Parathyroid adenoma (tissue), 2 donors: ENCODE results near the gene IL21R.

Source experiments
- H2AFZ ChIP-seq: fragments of 300-600 bp; sonication (generic); one replicate; pipeline ENCODE4 v1.7.0; 2017; ENCODE audit warnings: antibody characterized with exemption, mild to moderate bottlenecking
- H3K27ac ChIP-seq: fragments of 300-600 bp; sonication (generic); one replicate; pipeline ENCODE4 v1.7.0; 2017
- H3K27me3 ChIP-seq: fragments of 300-600 bp; sonication (generic); one replicate; pipeline ENCODE4 v1.7.0; 2017; ENCODE audit warnings: low read length; ENCODE audit not compliant: control insufficient read depth, insufficient read depth
- H3K36me3 ChIP-seq: fragments of 300-600 bp; sonication (generic); one replicate; pipeline ENCODE4 v1.7.0; 2017; ENCODE audit warnings: low read length; ENCODE audit not compliant: control insufficient read depth, insufficient read depth
- H3K4me1 ChIP-seq: fragments of 300-600 bp; sonication (generic); one replicate; pipeline ENCODE4 v1.7.0; 2017; ENCODE audit warnings: control low read depth
- H3K4me2 ChIP-seq: fragments of 300-600 bp; sonication (generic); one replicate; pipeline ENCODE4 v1.7.0; 2017; ENCODE audit warnings: low read length
- H3K4me3 ChIP-seq: fragments of 300-600 bp; sonication (generic); one replicate; pipeline ENCODE4 v1.7.0; 2017; ENCODE audit warnings: low read depth, low read length
- H3K79me2 ChIP-seq: fragments of 300-600 bp; sonication (generic); one replicate; pipeline ENCODE4 v1.7.0; 2017; ENCODE audit warnings: control low read depth
- H3K9ac ChIP-seq: fragments of 300-600 bp; sonication (generic); one replicate; pipeline ENCODE4 v1.7.0; 2017; ENCODE audit warnings: mild to moderate bottlenecking
- H3K9me3 ChIP-seq: fragments of 300-600 bp; sonication (generic); one replicate; pipeline ENCODE4 v1.7.0; 2017; ENCODE audit warnings: low read length; ENCODE audit not compliant: control insufficient read depth
- TF ChIP-seq, protein P1 (sequence below): fragments of 300-600 bp; sonication (generic); IDR thresholded peaks from one replicate; pipeline ENCODE4 v1.7.0; 2017; ENCODE audit warnings: antibody characterized with exemption, mild to moderate bottlenecking
- donor health status: primary hyperparathyroidism.

The IL21R gene

DNA sequence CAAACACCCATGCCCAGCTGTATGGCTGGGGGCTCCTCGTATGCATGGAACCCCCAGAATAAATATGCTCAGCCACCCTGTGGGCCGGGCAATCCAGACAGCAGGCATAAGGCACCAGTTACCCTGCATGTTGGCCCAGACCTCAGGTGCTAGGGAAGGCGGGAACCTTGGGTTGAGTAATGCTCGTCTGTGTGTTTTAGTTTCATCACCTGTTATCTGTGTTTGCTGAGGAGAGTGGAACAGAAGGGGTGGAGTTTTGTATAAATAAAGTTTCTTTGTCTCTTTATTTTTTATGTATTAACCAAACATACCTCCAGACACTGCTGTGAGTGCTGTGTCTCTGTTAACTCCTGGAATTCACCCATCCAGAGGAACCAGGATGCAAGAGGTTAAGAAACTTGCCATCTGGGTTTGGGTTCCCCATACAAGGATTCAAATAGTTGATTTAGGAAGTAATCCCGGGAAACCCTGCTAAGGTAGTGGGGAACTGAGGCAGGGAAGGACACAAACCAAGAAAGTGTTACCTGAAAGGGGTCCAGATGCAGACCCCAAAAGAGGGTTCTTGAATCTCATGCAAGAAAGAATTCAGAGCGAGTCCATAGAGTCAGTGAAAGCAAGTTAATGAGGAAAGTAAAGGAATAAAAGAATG lies 37.4 kb upstream of the IL21R start:
- H3K27ac ChIP-seq: no peak overlapping the region
- no peak overlapping the region for H2AFZ ChIP-seq
- H3K27me3 ChIP-seq: no peaks in the 10 kb centered on the region
- H3K36me3 ChIP-seq: no peaks in the 10 kb centered on the region
- H3K4me2 ChIP-seq: no peak overlapping the region
- H3K9me3 ChIP-seq: no peaks in the 10 kb centered on the region
- peaks cover 2% of the 10 kb centered on the region for H3K4me1 ChIP-seq
- H3K4me3 ChIP-seq: no peak overlapping the region
- TF ChIP-seq, protein P1, sequence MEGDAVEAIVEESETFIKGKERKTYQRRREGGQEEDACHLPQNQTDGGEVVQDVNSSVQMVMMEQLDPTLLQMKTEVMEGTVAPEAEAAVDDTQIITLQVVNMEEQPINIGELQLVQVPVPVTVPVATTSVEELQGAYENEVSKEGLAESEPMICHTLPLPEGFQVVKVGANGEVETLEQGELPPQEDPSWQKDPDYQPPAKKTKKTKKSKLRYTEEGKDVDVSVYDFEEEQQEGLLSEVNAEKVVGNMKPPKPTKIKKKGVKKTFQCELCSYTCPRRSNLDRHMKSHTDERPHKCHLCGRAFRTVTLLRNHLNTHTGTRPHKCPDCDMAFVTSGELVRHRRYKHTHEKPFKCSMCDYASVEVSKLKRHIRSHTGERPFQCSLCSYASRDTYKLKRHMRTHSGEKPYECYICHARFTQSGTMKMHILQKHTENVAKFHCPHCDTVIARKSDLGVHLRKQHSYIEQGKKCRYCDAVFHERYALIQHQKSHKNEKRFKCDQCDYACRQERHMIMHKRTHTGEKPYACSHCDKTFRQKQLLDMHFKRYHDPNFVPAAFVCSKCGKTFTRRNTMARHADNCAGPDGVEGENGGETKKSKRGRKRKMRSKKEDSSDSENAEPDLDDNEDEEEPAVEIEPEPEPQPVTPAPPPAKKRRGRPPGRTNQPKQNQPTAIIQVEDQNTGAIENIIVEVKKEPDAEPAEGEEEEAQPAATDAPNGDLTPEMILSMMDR: no peak
- H3K79me2 ChIP-seq: no peaks in the 10 kb centered on the region
- no peak overlapping the region for H3K9ac ChIP-seq

DNA sequence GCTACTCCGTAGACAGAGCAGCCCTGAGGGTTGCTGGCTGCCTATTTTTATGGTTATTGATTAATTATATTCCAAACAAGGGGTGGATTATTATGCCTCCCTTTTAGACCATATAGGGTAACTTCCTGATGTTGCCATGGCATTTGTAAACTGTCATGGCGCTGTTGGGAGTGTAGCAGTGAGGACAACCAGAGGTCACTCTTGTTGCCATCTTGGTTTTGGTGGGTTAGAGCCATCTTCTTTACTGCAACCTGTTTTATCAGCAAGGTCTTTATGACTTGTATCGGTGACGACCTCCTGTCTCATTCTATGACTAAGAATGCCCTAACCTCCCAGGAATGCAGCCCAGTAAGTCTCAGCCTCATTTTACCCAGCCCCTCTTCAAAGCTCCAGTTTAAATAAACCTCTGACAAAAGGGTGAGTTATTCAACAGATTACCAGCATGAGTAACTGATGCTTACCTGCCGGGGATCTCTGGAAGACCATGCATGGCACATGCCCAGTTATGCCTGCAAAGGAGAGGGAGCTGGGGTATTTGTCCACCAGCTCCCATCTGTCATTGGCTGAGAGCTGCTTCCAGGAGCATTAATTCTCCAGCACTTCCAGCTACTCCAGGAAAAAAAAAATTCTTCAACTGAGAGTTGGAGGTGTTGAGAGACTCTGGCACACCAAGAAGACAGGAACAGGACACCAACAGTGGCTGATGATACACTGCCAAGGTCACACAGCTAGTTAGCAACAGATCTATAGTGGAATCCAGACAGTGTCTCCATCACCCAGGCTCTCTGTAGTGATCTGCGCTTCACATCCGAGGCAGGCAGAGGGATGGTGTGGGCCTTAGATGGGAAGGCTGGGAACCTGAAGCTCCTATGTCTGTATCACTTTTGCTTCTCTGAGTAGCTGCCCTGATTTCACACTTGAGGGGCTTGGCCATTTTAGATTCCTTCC lies 36.6 kb upstream of the IL21R start:
- H3K9ac ChIP-seq: no peak overlapping the region
- H2AFZ ChIP-seq: no peak overlapping the region
- H3K27ac ChIP-seq: no peak overlapping the region
- no peaks in the 10 kb centered on the region for H3K36me3 ChIP-seq
- H3K4me1 ChIP-seq: peaks cover 2% of the 10 kb centered on the region
- no peaks in the 10 kb centered on the region for H3K27me3 ChIP-seq
- TF ChIP-seq, protein P1: no peak
- no peaks in the 10 kb centered on the region for H3K79me2 ChIP-seq
- no peak overlapping the region for H3K4me2 ChIP-seq
- H3K4me3 ChIP-seq: no peak overlapping the region
- no peaks in the 10 kb centered on the region for H3K9me3 ChIP-seq

DNA sequence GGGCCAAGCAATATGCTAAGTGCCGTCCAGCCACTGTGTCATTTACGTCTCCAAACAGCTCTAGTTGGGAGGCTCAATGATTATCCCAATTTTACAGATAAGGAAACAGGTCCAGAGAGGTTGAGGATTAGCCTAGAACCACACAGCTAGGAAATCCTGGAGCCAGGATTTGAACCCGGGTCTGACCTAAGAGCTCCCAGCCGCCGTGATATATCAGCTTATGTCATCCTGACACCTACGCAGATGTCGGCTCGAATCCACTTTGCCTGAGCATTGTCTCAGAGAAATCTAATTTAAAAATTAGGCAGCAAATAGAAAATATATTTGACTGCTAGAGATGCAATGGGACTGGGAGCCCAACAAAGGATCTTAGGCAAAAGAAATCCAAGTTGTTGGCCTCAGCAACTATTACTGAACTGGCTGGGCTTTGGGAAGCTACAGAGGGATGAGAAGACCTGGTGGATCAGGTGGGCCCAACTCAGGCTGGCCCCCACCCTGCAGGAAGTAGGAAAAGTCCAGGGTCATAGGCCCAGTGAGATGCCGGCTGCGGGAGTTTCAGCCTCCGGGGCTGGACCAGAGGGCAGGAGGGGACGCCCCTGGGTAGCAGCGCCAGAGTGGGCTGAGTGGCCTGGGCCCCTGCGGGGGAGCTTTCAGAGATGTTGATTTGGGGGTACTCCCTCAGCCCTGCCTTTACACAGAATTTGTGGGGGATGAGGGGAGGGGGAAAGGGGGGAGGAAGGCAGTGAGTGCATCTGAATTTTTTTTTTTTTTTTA lies 35.1 kb upstream of the IL21R start:
- no peaks in the 10 kb centered on the region for H3K36me3 ChIP-seq
- H3K27me3 ChIP-seq: no peaks in the 10 kb centered on the region
- no peak overlapping the region for H3K4me3 ChIP-seq
- H3K9me3 ChIP-seq: no peaks in the 10 kb centered on the region
- TF ChIP-seq, protein P1: no peak
- H3K4me1 ChIP-seq: peaks cover 2% of the 10 kb centered on the region
- H3K9ac ChIP-seq: no peak overlapping the region
- no peak overlapping the region for H3K4me2 ChIP-seq
- no peaks in the 10 kb centered on the region for H3K79me2 ChIP-seq
- no peak overlapping the region for H2AFZ ChIP-seq
- H3K27ac ChIP-seq: no peak overlapping the region

DNA sequence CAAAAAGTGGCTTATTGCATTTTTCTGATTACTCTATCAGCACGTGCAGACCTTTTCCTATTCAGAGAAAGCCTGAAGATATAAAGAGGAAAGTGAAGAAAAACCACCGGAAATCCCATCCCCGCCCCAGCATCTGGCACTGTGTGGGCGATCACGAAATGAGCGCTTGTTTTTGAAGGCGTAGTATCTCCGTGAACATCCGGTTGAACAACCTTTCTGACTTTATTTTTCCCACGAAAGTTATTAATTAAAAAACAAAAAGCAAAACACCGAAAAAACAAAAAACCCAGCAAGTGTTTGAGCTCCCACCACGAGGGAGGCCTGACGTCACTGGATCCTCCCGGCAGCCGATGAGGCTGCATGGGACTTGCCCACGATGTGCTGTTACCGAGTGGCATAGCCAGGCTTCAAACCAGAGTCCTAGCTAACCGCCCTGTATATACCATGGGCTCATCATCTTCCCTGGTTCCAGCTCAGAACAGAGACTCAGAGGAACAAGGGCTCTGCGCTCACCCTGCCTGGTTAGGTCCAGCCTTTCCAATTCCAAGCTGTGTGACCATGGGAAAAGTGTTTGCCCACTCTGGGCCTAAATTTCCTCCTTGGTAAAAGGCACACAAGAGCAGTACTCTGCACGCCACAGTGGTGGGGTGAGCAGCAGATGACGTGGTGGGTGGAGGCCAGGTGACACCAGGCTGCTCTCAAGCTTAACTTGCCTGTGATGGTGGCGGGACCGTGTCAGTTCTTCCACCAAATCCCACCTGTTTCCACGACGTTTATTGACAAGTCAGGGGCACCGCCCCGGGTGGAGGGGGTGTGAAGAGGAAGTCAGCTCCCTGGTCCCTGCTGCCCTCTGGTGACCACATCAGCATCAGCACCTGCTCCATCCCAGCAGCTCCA lies 34.3 kb upstream of the IL21R start:
- Histone ChIP-seq H3K9me3 (no peaks in the 10 kb centered on the region), H3K4me3 (no peak overlapping the region), H3K27ac (no peak overlapping the region), H3K79me2 (no peaks in the 10 kb centered on the region), H3K9ac (no peak overlapping the region), H3K4me2 (no peak overlapping the region), H2AFZ (peak overlapping the region; percentile 62), H3K4me1 (peaks cover 2% of the 10 kb centered on the region), H3K27me3 (no peaks in the 10 kb centered on the region), H3K36me3 (no peaks in the 10 kb centered on the region)
- TF ChIP-seq, protein P1: peak; percentile 63
